HCEC 1CT (cell line): ENCODE data around the gene CACTIN.

Experiments used
- DNase-seq: peaks from one replicate; pipeline ENCODE4 v3.0.0-alpha.2; 2017

CACTIN gene

GRCh38 chr19:3623716-3624115 lies 2.9 kb downstream of the CACTIN start:
- DNase-seq = no peak

GRCh38 chr19:3622224-3622623 lies 4.4 kb downstream of the CACTIN start:
- no peak for DNase-seq

- DNase-seq = no peak
Measured at GRCh38 chr19:3621689-3622088, 4.9 kb downstream of the CACTIN start.

- no peak for DNase-seq
Measured at GRCh38 chr19:3620817-3621547, 5.6 kb downstream of the CACTIN start.

- DNase-seq = no peak
Measured at GRCh38 chr19:3620145-3620816, 6.3 kb downstream of the CACTIN start.

- no peak for DNase-seq
Measured at GRCh38 chr19:3619631-3620012, 7.0 kb downstream of the CACTIN start.

- no peak for DNase-seq
Measured at GRCh38 chr19:3618811-3619630, 7.6 kb downstream of the CACTIN start.

- peak; percentile 38 for DNase-seq
Measured at GRCh38 chr19:3618144-3618810, 8.3 kb downstream of the CACTIN start.

- no peak for DNase-seq
Measured at GRCh38 chr19:3617463-3617862, 9.1 kb downstream of the CACTIN start.

GRCh38 chr19:3615524-3616135 lies 11.0 kb downstream of the CACTIN start:
- no peak for DNase-seq

GRCh38 chr19:3614858-3615505 lies 11.6 kb downstream of the CACTIN start:
- DNase-seq = no peak

GRCh38 chr19:3613818-3614661 lies 12.6 kb downstream of the CACTIN start:
- no peak for DNase-seq

- DNase-seq = no peak
Measured at GRCh38 chr19:3612901-3613741, 13.5 kb downstream of the CACTIN start.

- no peak for DNase-seq
Measured at GRCh38 chr19:3612330-3612729, 14.3 kb downstream of the CACTIN start.

- DNase-seq = no peak
Measured at GRCh38 chr19:3611841-3612240, 14.7 kb downstream of the CACTIN start.

GRCh38 chr19:3610745-3611717 lies 15.6 kb downstream of the CACTIN start:
- no peak for DNase-seq

- DNase-seq = no peak
Measured at GRCh38 chr19:3609779-3610719, 16.5 kb downstream of the CACTIN start.
